M059J (cell line): ENCODE measurements around the gene LYPD3. TPM values are rescaled to one million over a fixed set of nuclear protein-coding genes. Genes with fewer than 3 reads are reported as not detected.
A peak's percentile ranks its signal among the peaks of the same experiment; 100 is the strongest.
"Not testable (repeated sequence)": the region's sequence is repeated elsewhere in the genome, so short reads cannot be mapped to it uniquely, and the experiment has no call there.

Experiments
- DNase-seq: peaks from one replicate; pipeline ENCODE4 v3.0.0-alpha.2; 2012; ENCODE audit warnings: low read depth
- total RNA-seq: library from RNA; depleted of rRNA; stranded (reverse); fragments of >200 nt; shearing (Covaris generic); gene quantifications from 2 replicates; pipeline ENCODE4 v1.2.3, GENCODE V29; 2014

The LYPD3 gene
- total RNA-seq, 1 experiment from 2014 or later: 0.34 TPM

DNA sequence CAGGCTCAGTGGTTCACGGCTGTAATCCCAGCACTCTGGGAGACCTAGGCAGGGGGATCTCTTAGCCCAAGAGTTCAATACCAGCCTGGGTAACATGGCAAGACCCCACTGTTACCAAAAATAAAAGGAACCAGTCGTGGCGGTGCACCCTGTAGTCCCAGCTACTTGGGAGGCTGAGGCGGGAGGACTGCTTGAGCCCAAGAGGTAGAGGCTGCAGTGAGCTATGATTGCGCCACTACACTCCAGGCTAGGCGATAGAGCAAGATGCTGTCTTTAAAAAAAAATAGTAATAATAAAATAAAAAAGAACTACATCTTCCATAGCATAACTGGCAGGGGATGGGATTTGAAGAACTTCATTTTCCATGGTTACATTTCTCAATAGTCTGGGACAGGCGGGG, 3.0 kb downstream of the LYPD3 start:
- no peak for DNase-seq

- no peak for DNase-seq
Observed at GRCh38 chr19:43461303-43461702, 4.1 kb downstream of the LYPD3 start.

DNA sequence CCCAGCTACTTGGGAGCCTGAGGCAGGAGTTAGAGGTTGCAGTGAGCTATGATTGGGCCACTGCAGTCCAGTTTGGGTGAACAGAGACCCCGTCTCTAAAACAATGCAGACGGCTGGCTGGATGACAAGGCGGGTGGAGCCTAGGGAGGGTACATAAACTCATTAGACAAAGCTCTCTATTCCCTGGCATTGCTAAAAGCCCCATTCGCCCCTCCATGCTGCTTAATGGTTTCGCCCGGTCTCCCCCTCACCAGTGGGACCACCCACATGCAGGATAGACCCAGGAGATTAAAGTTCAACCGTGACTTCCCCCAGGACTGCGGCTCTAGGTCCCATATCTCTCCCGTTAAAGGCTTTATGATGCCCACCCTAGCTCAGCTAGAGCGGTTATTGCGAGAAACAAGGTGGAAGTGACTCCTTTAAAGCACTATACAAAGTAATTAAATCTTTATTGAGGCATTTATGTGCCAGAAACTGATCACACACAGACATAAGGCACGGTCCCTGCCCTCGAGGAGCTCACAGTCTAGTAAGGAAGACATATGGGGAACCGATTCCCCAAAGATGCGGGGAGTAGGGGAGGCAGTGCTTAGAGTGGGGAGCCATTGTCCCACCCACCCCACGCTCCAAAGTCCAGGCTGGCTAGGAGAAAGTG, 4.9 kb downstream of the LYPD3 start:
- no peak for DNase-seq

DNA sequence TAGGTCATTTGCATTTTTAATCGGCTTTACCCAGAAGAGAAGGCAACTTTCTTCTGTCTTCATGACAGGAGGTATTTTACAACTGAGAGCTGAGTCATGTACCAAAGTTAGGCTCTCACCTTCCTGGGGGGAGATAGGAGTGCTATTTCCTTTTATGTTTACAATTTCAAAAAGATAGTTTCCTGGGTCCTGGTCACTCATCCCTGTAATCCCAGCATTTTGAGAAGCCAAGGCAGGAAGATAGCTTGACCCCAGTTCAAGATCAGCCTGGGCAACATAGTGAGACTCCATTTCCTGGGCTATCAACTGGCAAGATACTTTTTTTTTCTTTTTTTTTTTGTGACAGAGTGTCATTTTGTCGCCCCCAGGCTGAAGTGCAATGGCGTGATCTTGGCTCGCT, 7.6 kb downstream of the LYPD3 start:
- DNase-seq: peak; percentile 50

DNA sequence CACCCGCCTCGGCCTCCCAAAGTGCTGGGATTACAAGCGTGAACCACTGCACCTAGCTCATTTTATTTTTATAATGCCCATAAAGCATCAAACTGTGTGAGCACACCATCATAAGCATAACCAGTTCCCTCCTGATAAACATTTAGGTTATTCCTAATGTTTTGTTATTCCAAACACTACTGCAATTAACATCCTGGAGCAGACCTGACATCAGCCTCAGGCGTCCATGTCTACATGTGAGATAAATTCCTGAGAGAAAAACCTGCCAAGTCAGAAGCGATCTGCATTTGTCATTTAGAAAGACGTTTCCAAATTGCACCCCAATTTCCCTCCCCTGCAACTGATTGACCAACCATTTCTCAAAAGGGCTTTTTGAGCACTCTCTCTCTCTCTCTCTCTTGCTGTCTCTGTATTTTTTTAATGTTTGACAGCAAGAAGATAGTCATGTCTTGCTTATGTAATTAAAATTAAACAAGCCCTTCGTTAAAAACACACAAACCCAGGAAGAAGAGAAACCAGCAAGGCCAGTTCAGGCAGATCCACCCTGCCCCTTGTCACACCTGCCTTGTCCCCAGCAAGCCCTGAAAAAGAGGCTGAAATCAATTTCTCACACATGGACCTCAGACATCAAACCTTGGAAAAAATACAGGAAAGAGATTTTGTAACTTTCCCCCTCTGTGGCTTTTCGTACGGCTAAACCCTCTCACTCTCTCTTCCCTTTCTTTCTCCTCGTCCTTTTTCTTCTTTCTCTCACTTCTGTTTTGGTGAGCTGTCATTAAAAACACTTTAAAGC, 9.9 kb downstream of the LYPD3 start:
- DNase-seq: peak; percentile 39

DNA sequence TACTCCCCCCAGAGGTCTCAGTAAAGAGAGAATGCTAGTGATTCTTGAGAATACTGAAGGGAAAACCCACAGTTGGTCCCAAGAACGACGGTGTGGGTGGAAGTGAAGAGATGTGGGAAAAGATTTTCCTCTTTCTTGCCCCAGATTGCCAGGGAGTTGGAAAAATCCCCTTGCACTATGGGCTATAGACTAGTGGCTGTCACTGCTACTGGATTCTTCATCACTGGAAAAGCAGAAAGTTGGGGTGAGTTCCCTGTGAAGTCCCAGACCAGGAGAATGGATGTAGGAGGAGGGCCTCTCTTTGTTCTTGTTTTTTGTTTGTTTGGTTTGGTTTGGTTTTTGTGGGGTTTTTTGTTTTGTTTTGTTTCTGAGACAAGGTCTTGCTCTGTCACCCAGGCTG, 11.4 kb downstream of the LYPD3 start:
- no peak for DNase-seq

GRCh38 chr19:43452582-43452981, 12.8 kb downstream of the LYPD3 start:
- DNase-seq: no peak

DNA sequence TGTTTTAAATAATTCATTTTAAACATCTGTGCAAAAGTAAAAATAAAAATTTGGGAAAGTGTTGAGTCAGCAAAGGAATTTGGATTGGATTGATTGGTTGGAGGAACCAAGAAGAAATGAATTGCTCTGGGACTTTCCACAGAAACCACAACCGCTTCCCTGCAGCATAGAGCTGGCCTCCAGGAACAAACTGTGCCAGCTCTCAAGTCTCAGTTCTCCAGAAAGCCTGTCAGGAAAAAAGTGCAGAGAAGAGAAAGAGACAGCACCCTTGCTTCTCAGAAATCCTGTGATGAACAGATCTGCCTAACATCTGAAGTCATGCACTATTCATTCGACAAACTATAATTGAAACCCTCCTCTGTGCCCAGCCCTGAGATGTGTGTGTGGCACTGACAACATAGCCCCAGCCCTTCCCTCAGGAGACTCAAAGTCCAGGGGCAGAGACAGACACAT, 14.8 kb downstream of the LYPD3 start:
- peak; percentile 69 for DNase-seq

GRCh38 chr19:43447655-43448054, 17.8 kb downstream of the LYPD3 start:
- no peak for DNase-seq

DNA sequence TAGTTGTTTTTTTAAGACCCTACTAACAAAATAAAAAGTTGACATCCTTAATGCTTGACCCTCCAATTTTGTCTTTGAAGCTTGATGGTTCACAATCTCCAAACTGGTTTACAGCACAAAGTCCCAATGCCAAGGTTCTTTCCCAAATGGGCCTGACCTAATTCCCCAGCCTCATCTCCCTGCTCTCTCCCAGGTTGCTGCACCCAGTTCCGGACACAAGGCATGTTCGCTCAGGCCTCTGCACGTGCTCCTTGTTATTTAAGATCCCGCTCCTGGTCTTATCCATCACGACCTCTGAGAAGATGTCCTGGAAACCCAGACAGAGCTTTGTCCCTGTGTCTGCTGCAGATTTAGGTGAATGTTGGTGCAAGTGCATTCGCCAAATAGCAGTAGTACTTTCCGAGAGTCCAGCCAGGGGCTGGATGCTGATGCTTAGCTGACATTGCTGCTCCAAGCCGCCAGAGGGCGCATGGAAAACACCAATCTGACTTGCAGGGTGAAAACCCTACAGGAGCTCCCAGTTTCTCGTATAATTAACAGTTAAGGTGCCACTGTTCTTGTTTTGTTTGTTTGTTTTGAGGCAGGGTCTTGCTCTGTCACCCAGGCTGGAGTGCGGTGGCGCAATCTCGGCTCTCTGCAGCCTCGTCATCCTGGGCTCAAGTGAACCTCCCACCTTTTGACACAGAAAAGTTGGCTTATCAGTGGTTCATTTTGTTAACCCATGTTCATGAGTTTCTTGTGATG, 18.5 kb downstream of the LYPD3 start:
- DNase-seq: peak; percentile 72

- no peak for DNase-seq
Observed at GRCh38 chr19:43445426-43445825, 20.0 kb downstream of the LYPD3 start.

DNA sequence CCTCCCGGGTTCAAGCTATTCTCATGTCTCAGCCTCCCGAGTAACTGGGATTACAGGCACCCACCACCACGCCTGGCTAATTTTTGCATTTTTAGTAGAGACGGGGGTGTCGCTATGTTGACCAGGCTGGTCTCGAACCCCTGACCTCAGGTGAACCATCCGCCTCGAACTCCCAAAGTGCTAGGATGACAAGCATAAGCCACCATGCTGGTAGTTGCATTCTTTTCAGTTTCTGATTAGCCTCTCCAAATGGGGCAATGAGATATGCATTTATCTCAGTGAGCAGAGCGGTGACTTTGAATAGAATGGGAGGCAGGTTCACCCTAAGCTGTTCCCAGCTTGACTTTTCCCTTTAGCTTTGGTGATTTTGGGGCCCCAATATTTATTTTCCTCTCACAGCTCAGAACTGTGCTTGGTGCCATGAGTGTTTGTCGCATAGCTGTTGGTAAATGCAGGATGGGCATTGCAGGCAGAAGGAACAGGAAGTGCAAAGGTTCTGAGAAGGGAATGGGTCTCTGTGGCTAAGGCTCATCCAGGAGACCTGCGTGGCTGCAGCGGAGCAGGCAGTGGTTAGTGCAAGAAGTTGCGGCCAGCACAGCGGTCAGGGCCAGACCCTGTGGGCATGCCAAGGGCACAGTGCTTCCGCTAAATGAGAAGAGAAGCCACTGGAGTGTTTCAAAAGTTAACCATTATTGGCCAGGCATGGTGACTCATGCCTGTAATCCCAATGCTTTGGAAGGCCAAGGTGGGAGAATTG, 20.7 kb downstream of the LYPD3 start:
- DNase-seq: peak; percentile 77

DNA sequence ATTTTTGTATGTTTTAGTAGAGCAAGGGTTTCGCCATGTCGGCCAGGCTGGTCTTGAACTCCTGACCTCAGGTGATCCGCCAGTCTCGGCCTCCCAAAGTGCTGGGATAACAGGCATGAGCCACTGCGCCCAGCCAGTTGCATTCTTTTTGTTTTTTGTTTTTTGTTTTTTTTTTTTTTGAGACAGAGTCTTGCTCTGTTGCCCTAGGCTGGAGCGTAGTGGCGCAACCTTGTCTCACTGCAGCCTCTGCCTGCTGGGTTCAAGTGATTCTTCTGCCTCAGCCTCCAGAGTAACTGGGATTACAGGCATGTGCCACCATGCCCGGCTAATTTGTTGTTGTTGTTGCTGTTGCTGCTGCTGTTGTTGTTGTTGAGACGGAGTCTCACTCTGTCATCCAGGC, 21.3 kb downstream of the LYPD3 start:
- not testable (repeated sequence) for DNase-seq

DNA sequence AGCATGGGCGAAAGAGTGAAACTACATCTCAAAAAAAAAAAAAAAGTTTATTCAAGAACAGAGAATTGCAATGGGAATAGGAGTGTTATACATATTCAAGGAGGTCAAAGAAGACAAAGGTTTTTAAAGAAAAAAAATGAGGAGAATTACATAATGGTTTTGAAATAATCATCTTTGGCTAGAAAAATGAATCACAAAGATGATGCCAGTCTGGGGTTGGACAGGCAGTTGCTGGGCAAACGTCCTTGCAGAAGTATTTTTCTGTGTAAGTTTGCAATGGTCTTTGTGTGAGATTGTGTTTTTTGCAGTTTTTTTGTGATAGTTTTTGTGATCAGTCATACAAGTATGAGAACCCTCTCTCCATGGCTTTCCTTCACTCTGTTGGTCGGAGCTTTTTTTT, 23.7 kb downstream of the LYPD3 start:
- DNase-seq: no peak

- no peak for DNase-seq
Observed at GRCh38 chr19:43439709-43440063, 25.7 kb downstream of the LYPD3 start.

GRCh38 chr19:43439032-43439708, 26.2 kb downstream of the LYPD3 start:
- DNase-seq: peak; percentile 65

GRCh38 chr19:43438291-43439031, 26.9 kb downstream of the LYPD3 start:
- DNase-seq: peak; percentile 84

DNA sequence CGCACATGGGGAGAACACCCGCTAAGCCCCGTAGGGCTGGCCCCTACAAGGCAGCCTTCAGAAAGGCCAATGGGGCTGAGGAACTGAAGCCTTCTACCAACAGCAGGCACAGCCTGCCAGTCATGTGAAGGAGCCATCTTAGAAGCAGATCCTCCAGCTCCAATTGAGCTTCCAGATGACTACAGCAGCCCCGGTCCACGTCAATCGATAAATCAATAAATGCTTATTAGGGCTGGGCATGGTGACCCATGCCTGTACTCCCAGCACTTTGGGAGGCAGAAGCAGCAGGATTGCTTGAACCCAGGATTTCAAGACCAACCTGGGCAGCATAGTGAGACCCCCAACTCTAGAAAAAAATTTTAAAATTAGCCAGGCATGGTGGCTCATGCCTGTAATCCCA, 27.7 kb downstream of the LYPD3 start:
- DNase-seq: no peak

GRCh38 chr19:43437284-43437683, 28.1 kb downstream of the LYPD3 start:
- not testable (repeated sequence) for DNase-seq

DNA sequence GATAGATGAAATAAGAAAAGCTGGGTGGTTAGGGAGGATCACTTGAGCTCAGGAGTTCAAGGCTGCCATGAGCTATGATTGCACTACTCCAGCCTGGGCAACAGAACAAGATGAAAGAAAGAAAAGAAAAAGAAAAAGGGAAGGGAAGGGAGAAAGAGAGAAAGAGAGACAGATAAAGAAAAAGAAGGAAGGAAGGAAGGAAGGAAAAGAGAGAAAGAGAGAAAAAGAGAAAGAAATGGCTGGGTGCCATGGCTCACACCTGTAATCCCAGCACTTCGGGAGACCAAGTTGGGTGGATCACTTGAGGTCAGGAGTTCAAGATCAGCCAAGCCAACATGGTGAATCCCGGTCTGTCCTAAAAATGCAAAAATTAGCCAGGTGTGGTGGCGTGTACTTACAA, 29.6 kb downstream of the LYPD3 start:
- DNase-seq: no peak

DNA sequence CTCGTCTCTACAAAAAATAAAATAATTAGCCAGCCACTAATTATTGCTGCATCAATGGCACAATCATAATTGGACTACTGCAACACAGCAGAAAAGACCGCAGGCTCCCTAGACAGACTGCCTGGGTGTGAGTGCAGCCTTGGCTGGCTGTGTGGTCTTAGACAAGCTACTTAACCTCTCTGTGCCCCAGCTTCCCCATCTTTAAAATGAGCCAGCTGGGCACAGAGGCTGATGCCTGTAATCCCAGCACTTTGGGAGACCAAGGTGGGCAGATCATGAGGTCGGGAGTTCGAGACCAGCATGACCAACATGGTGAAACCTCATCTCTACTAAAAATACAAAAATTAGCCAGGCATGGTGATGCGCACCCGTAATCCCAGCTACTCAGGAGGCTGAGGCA, 31.7 kb downstream of the LYPD3 start:
- DNase-seq: no peak
